ENCODE data around the gene MRAP. TPM values are rescaled to one million over a fixed set of nuclear protein-coding genes. Genes with fewer than 3 reads are reported as not detected.
"Not testable (repeated sequence)": the region's sequence is repeated elsewhere in the genome, so short reads cannot be mapped to it uniquely, and the experiment has no call there.

MRAP gene
- total RNA-seq, 1 experiment from 2014 or later: not detected

DNA sequence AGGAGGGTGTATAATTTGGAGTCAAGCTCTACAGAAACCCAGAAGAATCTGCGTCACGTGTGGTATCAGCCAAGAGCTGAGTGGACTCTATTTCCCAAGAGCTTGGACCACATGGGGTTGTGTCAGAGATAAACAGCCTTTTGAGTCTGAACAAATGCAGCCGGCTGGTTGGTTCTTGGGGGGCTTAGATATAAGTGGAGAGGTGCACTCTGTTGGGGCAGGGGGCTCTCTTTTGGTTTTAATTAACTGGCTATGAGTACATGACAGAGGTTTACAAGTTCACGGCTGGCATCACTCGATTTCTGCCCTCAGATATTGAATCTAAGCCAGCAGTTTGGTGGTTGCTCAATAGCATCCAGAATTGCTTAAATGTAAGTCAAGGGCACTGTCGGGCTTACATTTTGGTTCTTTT, 501 bp upstream of the MRAP start:
- DNase-seq (ENCODE audit: extremely low read depth, low read depth): no peak

GRCh38 chr21:32299695-32300094, 1.0 kb downstream of the MRAP start:
- DNase-seq (ENCODE audit: extremely low read depth, low read depth): no peak

DNA sequence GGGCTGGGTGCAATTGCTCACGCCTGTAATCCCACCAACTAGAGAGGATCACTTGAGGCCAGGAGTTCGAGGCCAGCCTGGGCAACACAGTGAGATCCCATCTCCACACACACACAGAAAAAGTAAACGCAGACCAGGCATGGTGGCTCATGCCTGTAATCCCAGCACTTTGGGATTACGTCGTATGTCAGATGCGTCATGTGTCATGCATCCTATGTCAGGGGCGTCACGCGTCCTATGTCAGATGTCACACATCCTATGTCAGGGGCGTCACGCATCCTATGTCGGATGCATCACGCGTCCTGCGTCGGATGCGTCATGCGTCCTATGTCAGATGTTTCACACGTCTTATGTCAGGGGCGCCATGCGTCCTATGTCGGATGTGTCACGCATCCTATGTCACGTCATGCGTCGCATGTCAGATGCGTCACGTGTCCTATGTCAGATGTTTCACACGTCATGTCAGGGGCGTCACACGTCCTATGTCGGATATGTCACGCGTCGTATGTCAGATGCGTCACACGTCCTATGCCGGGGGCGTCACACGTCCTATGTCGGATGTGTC, 1.5 kb downstream of the MRAP start:
- DNase-seq (ENCODE audit: extremely low read depth, low read depth): no peak

DNA sequence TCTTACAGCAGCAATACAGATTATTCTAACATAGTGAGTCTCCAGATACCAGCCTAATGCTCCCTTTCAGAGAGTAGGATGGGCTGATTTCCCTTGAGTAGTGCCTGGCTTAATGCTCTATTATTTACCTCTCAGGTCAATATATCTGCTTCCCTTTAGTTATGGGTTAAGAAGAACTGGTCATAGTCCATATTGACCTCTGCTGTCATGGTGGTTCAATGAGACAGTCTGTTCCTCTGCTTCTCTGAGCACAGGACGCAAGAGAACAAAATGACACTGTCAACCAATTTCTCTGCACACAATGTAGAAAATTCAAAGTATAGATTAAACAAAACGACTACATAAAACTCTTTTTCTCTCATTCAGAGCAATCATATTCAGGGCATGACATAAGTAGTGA, 2.9 kb downstream of the MRAP start:
- no peak for DNase-seq (ENCODE audit: extremely low read depth, low read depth)

GRCh38 chr21:32302560-32302959, 3.9 kb downstream of the MRAP start:
- DNase-seq (ENCODE audit: extremely low read depth, low read depth): no peak

DNA sequence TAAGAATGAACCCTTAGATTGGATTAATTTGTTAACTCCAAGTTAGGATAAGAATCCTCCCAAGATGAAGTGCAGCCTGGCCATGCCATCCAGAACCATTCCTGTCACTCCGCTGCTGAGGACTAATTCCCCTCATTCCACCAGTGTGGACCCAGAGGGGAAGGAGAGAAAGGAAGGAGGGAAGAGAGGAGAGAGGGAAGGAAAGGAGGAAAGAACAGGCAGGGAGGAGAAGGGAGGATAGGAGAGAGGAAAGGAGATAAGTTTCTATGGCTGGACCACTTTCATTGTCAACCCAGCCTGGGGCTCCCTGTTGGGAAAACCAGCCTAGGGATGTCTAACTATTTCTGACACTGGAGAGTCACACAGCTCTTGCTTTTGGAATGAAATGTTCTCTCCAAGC, 4.7 kb downstream of the MRAP start:
- no peak for DNase-seq (ENCODE audit: extremely low read depth, low read depth)

GRCh38 chr21:32304998-32305397, 6.3 kb downstream of the MRAP start:
- DNase-seq (ENCODE audit: extremely low read depth, low read depth): no peak

DNA sequence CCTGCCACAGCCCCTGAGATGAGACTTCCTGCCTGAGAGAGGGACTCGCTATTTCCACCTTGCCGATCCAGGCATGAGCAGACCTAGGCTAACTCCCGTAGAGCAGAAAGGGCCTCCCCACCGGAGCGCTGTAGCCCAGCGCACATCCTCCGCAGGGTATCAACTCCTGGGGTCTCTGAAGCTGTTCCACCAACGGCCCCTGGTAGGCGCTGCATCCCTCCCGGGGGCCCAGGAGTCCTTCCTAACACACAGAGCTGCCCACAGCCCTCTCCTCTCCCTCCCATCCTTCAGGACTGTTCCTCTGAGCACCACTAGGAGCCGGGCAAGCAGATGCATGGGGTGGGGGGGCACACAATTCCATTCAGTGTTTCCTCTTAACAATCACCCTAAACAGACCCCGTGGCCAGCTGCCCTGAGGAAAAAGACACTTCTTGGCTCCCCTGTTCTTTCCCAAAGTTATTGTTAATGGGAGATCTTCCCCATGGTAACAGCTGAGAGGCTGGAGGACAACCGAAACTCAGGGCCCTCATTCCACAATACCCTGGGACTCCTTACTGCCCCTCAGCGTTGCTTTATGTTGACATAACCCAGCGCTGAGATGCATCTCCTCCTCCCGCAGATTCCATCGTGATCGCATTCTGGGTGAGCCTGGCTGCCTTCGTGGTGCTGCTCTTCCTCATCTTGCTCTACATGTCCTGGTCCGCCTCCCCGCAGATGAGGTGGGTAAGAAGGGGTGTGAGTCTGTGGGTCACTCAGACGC, 7.5 kb downstream of the MRAP start:
- DNase-seq (ENCODE audit: extremely low read depth, low read depth): no peak

- no peak for DNase-seq (ENCODE audit: extremely low read depth, low read depth)
Measured at GRCh38 chr21:32307706-32308105, 9.1 kb downstream of the MRAP start.

- DNase-seq (ENCODE audit: extremely low read depth, low read depth): no peak
Measured at GRCh38 chr21:32308696-32309095, 10.0 kb downstream of the MRAP start.

- DNase-seq (ENCODE audit: extremely low read depth, low read depth): no peak
Measured at GRCh38 chr21:32309906-32310460, 11.3 kb downstream of the MRAP start.

GRCh38 chr21:32310976-32311375, 12.3 kb downstream of the MRAP start:
- not testable (repeated sequence) for DNase-seq (ENCODE audit: extremely low read depth, low read depth)

DNA sequence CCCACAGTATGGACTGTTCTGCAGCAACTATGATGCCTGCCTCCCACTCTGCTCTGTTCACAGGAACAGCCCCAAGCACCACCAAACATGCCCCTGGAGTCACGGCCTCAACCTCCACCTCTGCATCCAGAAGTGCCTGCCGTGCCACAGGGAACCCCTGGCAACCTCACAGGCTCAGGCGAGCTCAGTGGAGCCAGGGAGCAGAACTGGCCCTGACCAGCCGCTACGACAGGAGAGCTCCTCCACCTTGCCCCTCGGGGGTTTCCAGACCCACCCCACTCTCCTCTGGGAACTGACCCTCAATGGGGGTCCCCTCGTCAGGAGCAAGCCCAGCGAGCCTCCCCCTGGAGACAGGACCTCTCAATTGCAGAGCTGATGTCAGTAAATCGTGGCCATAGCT, 13.0 kb downstream of the MRAP start:
- DNase-seq (ENCODE audit: extremely low read depth, low read depth): no peak

- DNase-seq (ENCODE audit: extremely low read depth, low read depth): no peak
Measured at GRCh38 chr21:32312326-32312725, 13.7 kb downstream of the MRAP start.

DNA sequence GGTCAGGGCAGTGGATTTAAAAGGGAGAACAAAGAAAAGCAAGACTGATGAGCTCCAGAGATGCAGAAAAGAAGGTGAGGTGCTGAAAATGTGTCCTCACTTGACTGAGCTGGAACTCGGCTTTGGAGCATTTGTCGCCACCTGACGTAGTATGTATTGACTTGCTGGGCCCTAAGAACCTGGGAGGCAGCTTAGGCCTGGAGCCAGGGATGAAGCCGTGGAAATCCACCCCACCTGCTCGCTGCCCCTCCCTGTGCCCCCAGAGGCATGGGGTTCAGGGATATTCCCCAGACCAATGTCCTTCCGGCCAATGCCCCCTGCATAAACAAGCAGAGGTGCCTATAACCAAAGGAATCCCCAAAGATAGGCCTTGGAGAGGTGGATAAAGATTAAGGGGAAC, 14.3 kb downstream of the MRAP start:
- no peak for DNase-seq (ENCODE audit: extremely low read depth, low read depth)

- DNase-seq (ENCODE audit: extremely low read depth, low read depth): no peak
Measured at GRCh38 chr21:32314806-32315205, 16.2 kb downstream of the MRAP start.

DNA sequence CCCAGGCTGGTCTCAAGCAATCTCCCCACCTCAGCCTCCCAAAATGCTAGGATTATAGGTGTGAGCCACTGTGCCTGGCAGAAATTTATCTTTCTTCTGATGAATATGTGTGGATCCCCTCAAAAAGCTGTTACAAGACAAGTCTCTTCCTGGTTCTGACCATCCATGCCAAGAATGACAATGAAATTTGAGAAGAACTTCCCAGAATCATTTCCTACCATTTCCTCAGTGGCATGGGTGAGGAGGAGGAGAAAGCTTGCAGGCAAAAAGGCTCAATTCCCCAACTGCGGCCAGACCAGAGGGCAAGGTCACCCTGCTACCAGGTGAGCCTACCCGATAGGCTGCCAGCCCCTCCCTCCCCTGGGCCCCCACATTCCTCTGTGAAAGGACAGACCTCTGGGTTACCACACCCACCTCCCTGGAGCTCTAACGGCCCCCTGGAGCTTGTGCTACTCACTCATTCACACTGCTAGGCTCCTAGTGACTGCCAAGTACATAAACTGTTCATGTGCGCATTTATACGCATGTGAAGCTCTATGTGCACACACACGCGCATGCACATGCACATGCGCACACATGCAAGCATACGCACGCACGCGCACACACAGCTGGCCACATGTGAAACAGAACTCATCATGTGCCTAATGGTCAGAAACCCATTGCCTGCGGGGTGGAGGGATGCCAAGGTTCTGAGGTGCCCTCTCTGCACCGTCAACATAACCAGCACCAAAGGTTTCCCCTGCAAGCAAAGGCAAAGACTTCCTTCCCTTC, 17.0 kb downstream of the MRAP start:
- no peak for DNase-seq (ENCODE audit: extremely low read depth, low read depth)

DNA sequence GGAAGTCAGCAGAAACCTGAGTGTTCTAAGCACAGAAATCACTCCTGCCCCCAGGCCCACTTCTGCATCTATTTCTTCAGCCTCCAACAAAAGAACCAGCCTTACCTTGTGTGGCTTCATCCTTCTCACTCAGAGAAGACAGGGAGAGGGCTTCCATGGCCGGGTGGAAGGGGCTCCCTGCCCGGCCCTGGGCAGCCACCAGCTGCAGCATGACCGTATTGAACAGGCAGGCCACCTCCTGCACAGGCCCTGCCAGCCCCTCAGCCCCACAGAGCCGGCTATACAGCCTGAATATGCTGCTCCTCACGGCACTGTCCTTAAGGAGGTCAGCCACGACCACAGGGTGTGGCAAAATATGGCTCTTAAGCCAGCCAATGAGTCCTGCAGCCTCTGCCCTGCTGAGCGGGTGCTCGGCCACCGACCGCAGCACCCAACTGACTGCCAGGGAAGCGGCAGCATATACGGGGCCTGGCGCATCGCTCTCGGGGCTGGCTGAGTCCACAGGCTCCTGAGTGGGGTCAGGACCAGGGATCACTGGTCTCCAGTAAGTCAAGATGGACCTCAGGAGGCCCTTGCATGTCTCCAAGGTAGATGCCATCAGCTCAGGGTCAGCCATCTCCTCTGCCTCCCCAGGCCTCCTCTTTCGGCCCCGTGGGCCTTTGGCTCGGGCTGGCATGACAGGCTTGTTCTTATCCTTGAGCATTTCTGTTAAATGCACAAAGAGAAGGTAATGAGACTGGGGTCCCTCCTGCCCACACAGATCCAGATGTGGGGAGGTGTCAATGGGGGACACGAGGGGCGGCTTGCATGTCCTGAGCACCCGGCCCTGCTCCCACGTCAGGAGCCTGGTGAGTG, 17.9 kb downstream of the MRAP start:
- no peak for DNase-seq (ENCODE audit: extremely low read depth, low read depth)

DNA sequence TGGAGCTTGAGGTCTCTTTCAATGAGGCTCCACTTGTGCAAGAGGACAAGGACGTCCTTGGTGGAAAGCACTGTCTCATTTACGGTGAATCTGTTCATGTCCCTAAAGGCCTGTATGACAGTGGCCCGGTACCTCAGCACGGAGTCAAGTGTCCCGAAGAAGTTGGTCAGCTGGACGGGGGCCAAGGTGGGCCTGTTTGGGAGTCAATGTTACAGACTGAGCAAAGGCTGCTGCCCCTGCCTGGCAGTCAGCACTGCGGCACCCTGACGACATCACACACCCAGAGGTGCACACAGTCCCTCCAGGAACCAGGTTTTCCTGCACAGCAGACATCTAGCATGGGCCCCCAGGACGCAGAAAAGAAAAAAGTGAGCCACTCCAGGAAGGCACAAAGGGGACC, 19.1 kb downstream of the MRAP start:
- no peak for DNase-seq (ENCODE audit: extremely low read depth, low read depth)

- no peak for DNase-seq (ENCODE audit: extremely low read depth, low read depth)
Measured at GRCh38 chr21:32319012-32319411, 20.4 kb downstream of the MRAP start.

- no peak for DNase-seq (ENCODE audit: extremely low read depth, low read depth)
Measured at GRCh38 chr21:32320059-32320458, 21.4 kb downstream of the MRAP start.
